GM19467 (cell line): ENCODE data around the gene DRC1.

Experiments used
- ATAC-seq: cut with Tn5 transposase; IDR thresholded peaks from one replicate; pipeline ENCODE4 v1.9.1; 2021; ENCODE audit warnings: mild to moderate bottlenecking, moderate library complexity; ENCODE audit not compliant: unreplicated experiment

Gene DRC1

DNA sequence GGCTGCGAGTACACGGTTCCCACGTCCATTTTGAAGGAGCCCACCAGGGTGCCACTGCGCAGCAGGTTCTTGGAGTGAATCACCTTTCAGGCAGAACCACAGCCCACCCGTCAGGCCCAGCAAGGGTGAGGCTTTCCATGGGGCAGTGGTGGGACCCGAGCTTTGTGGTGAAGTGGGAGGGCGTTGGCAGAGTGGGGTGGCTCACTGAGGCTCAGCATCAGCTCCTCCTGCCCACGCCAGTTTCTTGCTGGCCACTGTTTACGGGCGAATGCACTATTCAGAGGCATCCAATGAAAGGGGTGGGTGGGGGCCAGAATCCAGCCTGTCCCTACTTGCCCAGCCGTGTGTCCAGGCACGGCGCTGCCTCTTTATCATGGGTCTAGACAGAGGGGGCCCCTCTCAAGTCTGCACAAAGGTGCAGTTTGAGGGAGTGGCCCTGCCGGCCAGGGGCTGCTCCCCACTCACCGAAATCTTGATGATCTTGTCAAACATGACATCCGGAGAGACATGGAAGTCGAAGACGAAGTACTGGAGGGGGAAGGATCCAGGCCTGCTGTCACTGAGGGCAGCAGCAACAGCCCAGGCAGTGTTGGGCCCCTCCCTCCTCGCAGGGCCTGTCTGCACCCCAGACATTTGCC lies 87.6 kb downstream of the DRC1 start:
- ATAC-seq = no peak

DNA sequence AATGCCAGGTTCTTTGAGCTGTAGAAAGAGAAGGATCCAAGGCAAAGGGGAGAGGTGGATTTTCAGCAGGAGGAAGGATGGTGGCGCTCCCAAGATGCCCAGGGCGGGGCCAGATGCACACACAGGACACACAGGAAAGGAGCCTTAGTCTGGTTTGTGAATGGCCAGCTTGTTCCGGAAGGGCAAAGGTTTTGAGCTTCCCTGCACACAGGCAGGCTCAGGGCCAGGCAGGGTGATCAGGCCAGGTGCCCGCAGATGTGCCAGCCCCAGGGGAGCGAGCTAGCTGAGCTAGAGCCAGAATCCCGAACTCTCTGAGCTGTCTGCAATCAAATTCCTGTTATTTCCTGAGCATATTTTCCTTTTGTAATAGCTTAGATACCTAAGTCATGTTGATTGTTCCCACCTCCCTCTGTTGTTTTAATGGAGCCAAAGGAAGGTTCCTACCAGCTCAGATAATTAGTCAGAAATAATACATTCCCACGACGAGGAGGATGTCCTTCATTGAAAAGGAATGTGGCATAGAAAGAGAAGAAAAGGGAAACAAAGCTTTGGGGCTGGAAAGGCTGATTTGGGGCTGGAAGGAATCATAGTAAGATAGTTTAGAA lies 89.9 kb downstream of the DRC1 start:
- no peak for ATAC-seq

DNA sequence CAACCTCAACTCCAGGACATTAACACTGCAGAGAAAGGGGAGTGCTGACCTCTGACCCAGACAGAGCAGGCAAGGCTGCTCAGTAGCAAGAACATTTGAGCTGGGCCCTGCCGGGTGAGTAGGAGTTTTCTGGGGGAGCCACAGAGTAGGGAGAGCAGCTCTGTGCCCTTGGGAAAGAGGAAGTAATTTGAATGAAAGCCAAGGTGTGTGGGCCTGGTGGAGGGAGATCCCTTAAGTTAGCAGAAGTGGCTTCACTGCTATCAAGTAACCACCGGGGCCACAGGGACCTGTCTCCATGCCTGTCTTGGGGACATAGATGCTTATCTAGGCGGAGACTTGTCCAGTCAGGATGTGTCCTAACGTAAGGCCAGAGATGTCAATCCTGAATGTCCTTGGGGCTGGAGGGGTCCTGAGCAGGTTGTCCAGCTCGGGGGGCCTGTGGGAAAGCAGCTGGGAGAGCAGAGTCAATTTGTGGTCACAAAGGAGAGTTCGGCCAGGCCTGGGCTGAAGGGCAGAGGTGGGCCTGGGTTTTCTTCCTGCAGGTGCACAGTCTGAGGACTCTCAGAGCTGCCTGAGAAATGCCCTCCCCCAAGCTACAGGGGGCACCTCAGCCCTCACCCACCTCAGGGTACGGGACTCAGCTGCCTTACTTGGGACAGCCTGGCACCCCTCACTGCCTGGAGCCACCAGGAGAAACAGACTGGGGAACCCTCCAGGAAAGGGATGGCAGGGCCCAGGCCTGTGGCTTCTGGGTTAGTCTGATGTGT lies 91.2 kb downstream of the DRC1 start:
- no peak for ATAC-seq

DNA sequence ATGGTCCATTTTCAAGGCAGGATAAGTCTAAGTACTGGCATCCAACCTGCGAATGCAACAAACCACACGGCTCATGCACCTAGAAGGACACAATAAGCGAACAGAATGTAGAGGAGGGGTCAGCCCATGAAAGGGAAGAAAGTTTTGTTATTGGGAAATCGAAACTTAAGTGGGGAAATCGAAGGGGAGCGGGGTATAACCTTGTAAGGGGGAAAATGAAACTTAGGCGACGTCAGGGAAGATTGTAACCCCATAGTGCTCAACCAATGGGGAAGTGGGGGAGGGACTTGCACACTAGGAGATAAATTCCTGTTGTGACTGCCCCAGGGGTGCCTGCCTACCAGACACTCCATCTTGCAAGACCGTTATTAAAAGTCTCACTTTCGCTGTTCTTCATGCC lies 91.8 kb downstream of the DRC1 start:
- ATAC-seq = no peak

DNA sequence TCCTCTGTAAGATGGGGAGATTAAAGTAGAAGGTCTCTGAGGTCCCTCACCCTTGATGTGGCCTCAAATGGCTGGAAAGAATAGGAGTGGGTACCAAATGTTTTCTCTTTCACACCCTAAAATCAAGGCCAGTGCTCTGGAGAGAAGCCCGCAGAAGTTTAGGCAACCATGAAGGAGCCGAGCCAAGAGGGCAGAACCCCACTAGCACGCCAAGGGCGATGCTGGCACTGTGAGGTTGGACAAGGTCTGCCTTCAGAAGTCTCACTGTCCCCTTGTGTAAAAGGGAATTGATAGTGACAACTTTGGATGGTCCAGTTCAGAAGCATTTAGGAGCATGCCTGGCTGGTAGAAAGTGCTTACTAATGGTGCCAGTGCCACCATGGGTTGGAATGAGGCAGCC lies 92.5 kb downstream of the DRC1 start:
- ATAC-seq = no peak

DNA sequence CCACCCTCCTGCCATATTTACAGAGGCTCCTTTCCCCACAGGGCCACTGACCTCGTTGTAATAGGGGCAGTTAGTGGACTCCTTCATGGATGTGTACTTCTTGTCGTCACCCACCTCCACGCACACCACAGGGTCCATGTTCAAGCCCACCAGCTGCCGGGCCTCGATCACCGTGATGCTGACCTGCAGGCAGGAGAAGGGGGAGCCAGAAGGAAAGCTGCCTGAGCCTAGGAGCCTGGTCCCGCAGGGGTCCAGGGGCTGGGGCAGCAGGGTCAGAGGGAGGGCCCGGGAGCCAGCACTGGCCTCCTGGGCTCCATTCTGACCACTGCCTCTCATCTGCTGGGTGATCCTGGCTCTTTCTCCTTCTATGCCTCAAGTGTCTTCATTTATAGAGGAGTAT lies 93.2 kb downstream of the DRC1 start:
- no peak for ATAC-seq

DNA sequence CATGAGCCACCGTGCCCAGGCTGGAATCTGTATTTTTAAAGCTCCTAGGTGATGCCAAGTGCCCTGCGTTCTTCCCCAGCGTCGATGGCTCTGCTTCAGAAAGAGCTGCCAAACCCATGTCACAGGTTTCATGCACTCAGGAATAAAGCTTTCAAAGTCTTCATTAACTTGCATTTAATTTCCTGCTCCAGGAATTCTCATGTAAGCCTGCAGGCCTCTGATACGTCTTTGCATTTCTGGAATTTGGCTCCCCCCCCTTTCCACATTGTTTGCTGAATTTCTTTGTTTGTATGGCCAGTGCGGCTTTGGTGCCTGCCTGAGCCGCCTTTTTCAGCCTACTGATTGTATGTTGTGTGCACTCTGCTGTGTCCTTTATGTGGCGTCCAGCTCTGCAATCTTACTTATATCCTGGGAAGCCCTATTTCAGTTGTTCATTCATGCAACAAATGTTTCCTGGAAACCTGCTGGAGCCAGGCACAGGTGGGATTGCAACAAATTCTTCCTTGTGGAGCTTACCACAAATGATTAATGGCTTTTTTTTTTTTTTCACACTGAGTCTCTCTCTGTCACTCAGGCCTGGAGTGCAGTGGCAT lies 94.1 kb downstream of the DRC1 start:
- ATAC-seq = no peak

DNA sequence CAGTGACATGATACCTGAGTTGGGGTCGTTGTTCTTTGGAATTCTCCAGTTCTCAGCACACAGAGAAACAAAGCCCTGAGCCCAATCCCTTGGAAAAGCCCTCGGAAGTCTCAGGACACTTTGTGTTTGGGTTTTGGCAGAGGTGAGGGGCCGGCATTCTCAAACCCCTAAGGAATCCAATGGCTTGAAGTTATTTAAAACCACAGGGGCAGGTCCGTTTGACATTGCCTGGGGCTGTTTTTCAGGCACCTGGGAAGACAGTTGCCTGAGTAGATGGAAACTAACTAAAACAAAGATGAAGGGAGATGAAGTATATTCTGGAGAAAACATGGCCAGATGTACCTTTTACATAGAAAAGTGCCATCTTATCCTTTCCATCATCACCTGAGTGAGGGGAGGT lies 98.7 kb downstream of the DRC1 start:
- ATAC-seq = no peak

DNA sequence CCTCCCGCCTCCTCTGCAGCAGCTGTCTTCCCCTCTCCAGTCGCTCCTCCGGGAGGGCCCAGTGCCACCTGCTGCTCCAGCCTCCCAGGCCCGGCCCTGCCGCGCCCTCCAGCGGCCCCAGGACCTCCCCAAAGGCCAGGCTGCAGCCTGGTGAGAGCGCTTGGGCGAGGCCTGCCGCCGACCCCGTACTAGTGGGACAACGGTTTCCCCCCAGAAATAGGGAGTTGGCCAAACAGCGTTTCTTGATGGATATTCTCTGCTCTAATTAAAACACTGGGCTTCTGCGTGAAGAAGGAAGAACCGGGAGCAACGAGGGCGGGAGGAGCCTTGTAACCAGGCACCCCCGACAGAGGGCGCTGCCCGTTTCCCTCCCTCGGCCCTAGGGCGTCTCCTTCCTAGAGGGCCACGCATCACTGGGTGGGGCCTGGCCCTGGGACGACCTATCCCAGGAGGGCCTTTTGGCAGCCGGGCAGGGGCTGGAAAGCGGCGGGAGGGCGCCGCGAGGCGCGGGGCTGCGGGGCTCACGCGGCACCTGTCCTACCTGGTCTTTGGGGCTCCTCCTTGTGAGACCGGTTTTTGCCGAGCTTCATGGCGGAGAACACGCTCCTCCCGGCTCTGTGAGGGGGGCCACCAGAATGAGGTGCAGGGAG lies 101.6 kb downstream of the DRC1 start:
- ATAC-seq = no peak

DNA sequence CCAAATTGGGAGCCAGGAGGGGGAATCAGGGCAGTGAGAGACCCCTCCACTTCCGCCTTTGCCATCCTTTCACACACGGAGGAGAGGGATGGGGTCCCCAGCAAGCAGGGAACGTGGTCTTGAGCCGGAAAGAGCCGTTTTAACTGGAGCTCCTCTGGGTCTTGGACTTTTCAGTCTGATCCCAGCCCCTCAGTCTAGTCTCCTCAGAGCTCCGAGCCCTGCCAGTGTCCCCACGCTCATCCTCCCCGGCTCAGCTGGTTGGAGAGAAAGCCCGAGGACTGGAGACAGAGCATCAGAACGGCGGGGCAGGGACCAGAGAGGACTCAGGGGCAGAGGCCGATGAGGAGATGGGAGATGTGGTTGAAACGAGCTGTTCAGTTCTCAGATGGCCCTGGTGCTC lies 102.3 kb downstream of the DRC1 start:
- no peak for ATAC-seq

DNA sequence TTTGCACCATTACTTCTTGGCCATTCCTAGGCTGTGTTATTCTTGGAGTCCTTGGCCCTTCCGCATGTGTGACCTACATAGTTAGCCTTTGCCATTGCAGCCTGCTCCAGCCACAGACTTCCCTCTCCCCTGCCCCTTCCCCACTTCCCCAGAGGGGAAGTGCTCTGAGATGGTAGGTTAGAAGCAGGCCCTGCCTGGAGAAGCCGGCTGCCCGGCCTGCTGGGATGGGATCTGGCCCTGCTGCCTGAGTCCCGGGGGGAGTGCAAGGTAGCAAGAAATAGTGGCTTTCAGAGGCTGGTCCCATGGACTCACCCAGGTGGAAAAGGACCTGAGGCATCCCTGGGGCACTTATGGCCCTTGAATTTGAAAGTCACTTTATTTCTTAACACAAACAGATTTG lies 104.6 kb downstream of the DRC1 start:
- ATAC-seq = no peak
